Amniotic stem cell (primary cell): ENCODE data around the gene NUDT13.
"Not testable (repeated sequence)": the region's sequence is repeated elsewhere in the genome, so short reads cannot be mapped to it uniquely, and the experiment has no call there.

Experiments
- DNase-seq: peaks from one replicate; lab custom pipeline; 2025; lab: John Stamatoyannopoulos, UW

NUDT13 gene

GRCh38 chr10:73099141-73099540 is 11.1 kb upstream of the NUDT13 start:
- no peak for DNase-seq

DNA sequence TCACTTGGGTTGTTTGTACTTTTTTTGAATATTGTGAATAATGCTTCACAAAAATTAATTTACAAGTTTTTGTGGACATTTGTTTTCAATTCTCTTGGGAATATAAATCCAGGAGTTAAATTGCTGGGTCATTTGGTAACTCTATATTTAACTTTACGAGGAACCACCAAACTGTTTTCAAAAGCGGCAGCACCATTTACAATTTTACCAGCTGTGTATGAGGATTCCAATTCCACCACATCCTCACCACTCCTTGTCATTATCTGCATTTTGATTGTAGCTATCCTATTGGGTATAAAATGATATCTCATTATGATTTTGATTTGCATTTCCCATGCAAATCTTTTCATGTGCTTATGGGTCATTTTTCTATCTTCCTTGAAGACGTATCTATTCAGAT is 4.0 kb upstream of the NUDT13 start:
- DNase-seq, result no peak

DNA sequence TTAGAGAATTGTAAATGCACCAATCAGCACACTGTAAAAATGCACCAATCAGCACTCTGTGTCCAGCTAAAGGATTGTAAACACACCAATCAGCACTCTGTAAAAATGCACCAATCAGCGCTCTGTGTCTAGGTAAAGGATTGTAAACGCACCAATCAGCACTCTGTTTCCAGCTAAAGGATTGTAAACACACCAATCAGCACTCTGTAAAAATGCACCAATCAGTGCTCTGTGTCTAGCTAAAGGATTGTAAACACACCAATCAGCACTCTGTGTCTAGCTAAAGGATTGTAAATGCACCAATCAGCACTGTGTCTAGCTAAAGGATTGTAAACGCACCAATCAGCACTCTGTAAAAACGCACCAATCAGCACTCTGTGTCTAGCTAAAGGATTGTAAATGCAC is 1.0 kb upstream of the NUDT13 start:
- DNase-seq, result not testable (repeated sequence)

DNA sequence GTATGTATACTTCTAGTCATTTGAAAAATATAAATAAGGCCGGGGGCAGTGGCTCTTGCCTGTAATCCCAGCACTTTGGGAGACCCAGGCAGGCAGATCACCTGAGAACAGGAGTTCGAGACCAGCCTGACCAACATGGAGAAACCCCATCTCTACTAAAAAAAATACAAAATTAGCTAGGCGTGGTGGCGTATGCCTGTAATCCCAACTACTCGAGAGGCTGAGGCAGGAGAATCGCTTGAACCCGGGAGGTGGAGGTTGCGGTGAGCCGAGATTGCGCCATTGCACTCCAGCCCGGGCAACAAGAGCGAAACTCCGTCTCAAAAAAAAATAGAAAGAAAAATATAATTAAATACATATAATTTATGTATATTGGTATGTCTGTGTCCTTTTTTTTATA is 1.8 kb downstream of the NUDT13 start:
- DNase-seq, result not testable (repeated sequence)

DNA sequence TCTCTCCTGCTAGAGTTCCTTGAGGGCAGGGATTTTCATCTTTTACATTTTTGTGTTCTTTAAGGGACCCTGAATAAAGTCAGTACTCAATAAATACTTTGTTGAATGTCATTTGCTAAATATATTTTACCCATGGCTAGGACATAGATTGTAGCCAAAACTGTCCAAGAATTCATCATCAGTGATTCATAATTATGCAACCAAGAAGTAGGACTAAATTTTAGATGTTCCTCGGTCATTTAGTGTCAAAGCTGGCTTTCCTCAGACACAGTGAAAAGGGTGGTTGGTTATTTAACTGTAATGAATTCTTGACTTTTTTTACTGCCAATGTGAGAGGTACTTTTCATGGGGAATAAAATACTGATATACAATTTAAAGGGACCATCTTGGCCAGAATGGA is 3.3 kb downstream of the NUDT13 start:
- no peak for DNase-seq

- no peak for DNase-seq
These were observed 5.8 kb downstream of the NUDT13 start for GRCh38 chr10:73116017-73116416.

GRCh38 chr10:73117976-73118743 is 7.9 kb downstream of the NUDT13 start:
- DNase-seq, result no peak

DNA sequence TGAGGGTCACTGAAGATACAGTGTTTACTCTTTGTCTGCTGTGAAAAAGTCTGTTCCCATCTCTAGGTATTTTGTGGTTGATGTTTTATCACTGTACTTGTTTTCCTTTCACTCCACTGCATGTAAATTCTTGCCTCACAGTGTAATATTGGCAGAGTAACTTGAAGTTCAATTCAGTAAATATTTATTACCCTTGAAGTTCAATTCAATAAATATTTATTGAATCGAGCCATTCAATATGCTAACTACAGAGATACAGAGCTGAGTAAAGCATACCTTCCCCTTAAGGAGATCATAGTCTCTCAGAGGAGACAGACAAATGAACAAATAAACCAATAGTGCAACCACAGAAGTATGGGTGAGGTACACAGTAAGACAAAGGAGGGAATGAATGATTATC is 9.2 kb downstream of the NUDT13 start:
- no peak for DNase-seq

DNA sequence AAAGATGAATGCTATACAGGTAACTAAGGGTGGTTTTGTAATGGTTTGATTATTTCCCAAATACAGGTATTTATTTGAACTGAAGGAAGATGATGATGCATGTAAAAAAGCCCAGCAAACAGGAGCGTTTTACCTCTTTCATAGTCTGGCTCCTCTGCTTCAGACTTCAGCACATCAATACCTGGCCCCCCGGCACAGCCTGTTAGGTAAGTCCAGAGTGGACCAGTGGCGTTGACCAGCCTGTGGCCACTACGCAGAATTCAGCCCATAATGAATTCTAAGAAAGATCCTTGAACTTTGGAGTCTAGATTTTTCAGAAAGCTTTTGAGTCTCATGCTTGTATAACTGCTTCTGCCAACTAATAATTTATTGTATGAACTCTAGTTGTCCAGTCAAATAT is 9.7 kb downstream of the NUDT13 start:
- DNase-seq, result no peak

DNA sequence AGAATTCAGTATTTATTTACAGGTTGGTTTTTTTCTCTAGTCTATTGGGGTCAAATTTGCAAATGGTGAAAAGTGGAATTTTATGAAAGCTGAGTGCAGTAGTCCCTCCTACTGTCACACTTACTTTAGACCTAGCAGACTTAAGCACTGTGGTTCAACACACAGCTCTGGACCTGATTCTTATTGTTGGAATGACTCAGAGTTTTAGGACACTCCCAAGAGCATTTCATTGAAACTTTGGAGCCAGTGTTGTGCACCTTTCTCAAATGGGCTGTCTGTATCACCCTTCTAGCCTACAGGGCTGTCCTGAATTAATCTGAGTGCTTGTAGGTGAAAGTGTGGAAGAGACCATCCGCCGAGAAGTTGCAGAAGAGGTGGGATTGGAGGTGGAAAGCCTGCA is 16.1 kb downstream of the NUDT13 start:
- DNase-seq, result no peak

GRCh38 chr10:73131301-73131700 is 21.0 kb downstream of the NUDT13 start:
- DNase-seq, result no peak

DNA sequence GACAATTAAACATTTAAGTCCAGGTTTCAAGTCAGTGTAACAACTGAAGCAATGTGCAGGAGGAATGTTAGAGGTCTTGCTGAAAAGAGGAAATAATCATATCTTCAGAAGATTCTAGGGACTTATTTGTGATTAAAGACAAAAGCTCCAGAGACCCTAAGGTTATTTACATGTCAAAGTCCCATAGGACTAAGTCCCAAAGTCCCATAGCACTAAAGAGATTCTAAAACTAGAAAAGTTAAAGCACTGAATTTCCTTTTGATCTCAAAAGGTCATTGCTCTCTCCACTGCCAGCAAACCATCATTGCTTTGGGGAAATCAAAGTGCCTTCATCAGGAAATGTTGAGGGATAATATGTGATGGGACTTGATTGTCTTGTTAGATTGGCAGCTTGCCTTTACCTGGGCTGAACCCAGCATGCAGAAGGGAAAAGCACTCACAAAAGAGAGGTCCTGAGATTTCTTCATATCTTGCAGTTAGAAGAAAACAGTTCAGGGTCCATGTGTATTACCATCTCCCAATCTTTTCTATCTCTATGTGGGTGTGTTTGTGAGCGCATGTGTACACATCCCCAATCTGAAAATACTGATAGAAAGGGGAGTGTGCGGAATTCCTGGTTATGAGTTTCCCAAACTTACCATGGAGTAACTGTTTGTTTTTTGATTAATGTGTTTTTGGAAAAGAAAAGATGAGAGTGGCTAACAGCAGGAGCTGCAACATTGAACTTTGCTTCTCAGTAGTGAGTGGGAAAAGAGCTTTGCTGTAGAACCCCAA is 21.8 kb downstream of the NUDT13 start:
- DNase-seq, result no peak

DNA sequence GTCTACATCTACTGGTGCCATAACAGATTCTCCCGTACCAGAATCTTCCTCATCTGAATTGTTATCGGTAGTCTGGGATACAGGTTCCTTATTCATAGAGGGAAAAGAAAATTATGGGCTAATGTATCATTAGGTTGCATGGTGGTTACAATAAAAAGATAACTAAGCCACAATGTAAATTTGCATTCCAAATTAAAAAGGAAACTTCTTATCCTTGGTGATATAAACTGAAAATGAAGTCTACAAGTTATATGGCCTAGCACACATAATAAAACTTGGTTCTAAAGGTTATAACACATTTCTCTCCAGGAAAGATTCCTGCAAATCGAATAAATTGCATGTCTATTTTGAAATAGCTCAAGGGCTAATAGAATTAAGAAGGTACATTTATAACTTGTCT is 24.5 kb downstream of the NUDT13 start:
- no peak for DNase-seq

- no peak for DNase-seq
These were observed 26.4 kb downstream of the NUDT13 start for GRCh38 chr10:73136627-73137026.

GRCh38 chr10:73139251-73139650 is 29.0 kb downstream of the NUDT13 start:
- DNase-seq, result no peak

- no peak for DNase-seq
These were observed 31.3 kb downstream of the NUDT13 start for GRCh38 chr10:73141603-73142002.

DNA sequence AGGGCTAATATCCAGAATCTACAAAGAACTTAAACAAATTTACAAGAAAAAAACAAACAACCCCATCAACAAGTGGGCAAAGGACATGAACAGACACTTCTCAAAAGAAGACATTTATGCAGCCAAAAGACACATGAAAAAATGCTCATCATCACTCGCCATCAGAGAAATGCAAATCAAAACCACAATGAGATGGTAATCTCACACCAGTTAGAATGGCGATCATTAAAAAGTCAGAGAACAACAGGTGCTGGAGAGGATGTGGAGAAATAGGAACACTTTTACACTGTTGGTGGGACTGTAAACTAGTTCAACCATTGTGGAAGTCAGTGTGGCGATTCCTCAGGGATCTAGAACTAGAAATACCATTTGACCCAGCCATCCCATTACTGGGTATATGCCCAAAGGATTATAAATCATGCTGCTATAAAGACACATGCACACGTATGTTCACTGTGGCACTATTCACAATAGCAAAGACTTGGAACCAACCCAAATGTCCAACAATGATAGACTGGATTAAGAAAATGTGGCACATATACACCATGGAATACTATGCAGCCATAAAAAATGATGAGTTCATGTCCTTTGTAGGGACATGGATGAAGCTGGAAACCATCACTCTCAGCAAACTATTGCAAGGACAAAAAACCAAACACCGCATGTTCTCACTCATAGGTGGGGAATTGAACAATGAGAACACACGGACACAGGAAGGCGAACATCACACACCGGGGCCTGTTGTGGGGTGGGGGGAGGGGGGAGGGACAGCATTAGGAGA is 40.6 kb downstream of the NUDT13 start:
- not testable (repeated sequence) for DNase-seq

DNA sequence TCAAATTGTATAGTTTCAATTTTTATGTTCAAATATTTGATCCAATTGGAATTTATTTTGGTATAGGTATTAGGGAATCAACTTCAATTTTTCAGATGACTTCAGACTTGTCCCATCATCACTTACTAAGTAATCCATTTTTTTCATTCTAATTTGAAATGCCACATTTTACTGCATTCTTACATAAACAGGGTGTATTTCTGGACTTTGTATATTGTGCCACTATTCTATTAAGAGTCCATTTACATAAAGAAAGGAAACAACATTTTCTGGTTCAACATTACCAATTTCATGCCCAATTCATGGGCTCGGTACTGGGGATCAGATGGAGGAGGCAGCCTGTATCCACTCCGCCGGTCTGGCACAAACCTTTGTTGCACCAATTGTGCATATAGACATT is 41.8 kb downstream of the NUDT13 start:
- no peak for DNase-seq

GRCh38 chr10:73156054-73156453 is 45.8 kb downstream of the NUDT13 start:
- DNase-seq, result no peak

DNA sequence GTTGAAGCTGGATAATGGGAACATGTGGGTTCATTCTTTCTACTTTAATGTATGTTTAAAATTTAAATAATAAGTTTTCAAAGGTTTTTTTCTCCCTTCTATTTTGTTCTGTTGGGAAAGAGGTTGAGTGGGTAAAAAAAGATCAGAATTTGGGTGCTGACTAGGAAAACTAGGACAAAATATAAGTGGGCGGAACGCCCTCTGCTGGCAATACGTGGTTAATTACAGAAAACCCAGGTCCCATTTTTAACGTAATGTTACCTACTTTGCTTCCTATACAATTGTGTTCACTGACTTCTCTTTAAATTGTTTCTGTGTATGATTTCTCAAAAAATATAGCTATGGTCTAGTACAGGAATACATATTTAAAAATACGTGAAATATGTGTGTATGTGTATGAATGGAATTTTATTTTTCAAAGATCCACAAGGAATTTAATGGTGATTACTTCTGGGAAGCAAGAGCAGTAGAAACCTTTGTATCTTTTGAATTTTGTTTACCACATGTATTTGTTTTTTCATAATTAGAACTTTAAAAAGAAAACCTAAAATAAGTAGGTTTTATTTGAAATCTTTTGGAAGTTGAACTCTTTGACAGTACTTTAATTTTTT is 48.9 kb downstream of the NUDT13 start:
- DNase-seq, result peak; percentile 60

DNA sequence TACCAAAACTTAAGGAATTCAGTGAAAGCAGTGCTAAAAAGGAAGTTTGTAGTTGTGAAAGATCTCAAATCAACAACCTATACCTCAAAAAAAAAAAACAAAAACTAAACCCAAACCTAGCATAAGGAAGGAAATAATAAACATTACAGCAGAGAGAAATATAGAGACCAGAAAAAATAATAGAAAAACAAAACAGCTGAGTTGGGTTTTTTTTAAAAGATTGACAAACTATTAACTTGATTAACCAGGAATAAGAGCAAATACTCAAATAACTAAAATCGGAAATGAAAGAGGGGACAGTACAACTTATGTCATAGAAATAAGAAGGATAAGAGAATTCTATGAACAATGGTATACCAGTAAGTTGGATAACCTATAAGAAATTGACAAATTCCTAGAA is 50.8 kb downstream of the NUDT13 start:
- no peak for DNase-seq

- no peak for DNase-seq
These were observed 51.4 kb downstream of the NUDT13 start for GRCh38 chr10:73161662-73162061.
